Aorta (tissue), 5 donors: ENCODE measurements around the gene DDX10. TPM values are rescaled to one million over a fixed set of nuclear protein-coding genes. Genes with fewer than 3 reads are reported as not detected.

ENCODE experiments used
- ATAC-seq: fragments of 200-7000 bp; cut with Tn5 transposase; one replicate; pipeline ENCODE4 v1.9.1; 2022; ENCODE audit warnings: moderate library complexity; ENCODE audit not compliant: low FRiP score
- DNase-seq, 2 donors: peaks; one replicate each; pipeline ENCODE4 v3.0.0-alpha.2; 2020
- H3K27ac ChIP-seq, 2 donors: one replicate each; pipeline ENCODE4 v1.5.1; 2013; ENCODE audit warnings: low read length in 2 of 2, mild to moderate bottlenecking in 2 of 2, moderate library complexity in 2 of 2, control low read depth in 1 of 2, inconsistent platforms in 1 of 2, low read depth in 1 of 2
- H3K27me3 ChIP-seq, 2 donors: one replicate each; pipeline ENCODE4 v1.6.1; 2013; ENCODE audit warnings: control low read depth in 1 of 2, low read length in 1 of 2, mild to moderate bottlenecking in 1 of 2, moderate library complexity in 1 of 2; ENCODE audit not compliant: insufficient read depth in 2 of 2, control insufficient read depth in 1 of 2
- H3K36me3 ChIP-seq, 2 donors: one replicate each; pipeline ENCODE4 v1.6.1; 2013; ENCODE audit warnings: control low read depth in 1 of 2, low read length in 1 of 2, mild to moderate bottlenecking in 1 of 2; ENCODE audit not compliant: insufficient read depth in 2 of 2, control insufficient read depth in 1 of 2
- H3K4me1 ChIP-seq, 2 donors: one replicate each; pipeline ENCODE4 v1.6.1; 2013; ENCODE audit warnings: low read length in 2 of 2, control low read depth in 1 of 2, mild to moderate bottlenecking in 1 of 2, moderate library complexity in 1 of 2; ENCODE audit not compliant: insufficient read depth in 2 of 2, control insufficient read depth in 1 of 2
- H3K4me3 ChIP-seq, 2 donors: one replicate each; pipeline ENCODE4 v1.5.1; 2013; ENCODE audit warnings: low read length in 2 of 2, control low read depth in 1 of 2, mild to moderate bottlenecking in 1 of 2
- H3K9me3 ChIP-seq: one replicate; pipeline ENCODE4 v1.6.1; 2013; ENCODE audit warnings: mild to moderate bottlenecking, low read length; ENCODE audit not compliant: control insufficient read depth
- WGBS, 2 donors: extraction: QIAGEN DNeasy Blood & Tissue Kit; methylation state at CpG; one replicate each; pipeline ENCODE4 v1.1.7; 2013; 5-methylcytosine and 5-hydroxymethylcytosine counted together
- intact Hi-C, 2 donors: fragments of 100-400 bp; cut with DNase I; formaldehyde crosslinking; loops; one replicate each; pipeline versions ENCODE4 v1.14.2 to v1.15.0; 2022
- polyA plus RNA-seq, 2 donors: library from polyadenylated mRNA; stranded (reverse); fragments of 200-250 nt; gene quantifications; one replicate each; pipeline ENCODE4 v1.2.3, GENCODE V29; 2013
- total RNA-seq, 2 donors: library from RNA; stranded (reverse); fragmentation: NEBNext Ultra II Directional; extraction: Animal tissue kit (Norgen Biotek cat#: 25700); gene quantifications; one replicate each; pipeline ENCODE4 v1.2.1, GENCODE V29; 2021
- donor health status: healthy with polysubstance abuse.
- donor health status: Bipolar disorder and iron deficiency.
- donor health status: DM: no; HTN: no; CAD: no.
- donor health status: DM: no; HTN: no; CAD: no.
- donor health status: DM: yes; HTN: yes; CAD: no.

The DDX10 gene
- total and polyA plus RNA-seq, 4 donors: 9.3 to 24.2 (median 15.3) TPM

DNA sequence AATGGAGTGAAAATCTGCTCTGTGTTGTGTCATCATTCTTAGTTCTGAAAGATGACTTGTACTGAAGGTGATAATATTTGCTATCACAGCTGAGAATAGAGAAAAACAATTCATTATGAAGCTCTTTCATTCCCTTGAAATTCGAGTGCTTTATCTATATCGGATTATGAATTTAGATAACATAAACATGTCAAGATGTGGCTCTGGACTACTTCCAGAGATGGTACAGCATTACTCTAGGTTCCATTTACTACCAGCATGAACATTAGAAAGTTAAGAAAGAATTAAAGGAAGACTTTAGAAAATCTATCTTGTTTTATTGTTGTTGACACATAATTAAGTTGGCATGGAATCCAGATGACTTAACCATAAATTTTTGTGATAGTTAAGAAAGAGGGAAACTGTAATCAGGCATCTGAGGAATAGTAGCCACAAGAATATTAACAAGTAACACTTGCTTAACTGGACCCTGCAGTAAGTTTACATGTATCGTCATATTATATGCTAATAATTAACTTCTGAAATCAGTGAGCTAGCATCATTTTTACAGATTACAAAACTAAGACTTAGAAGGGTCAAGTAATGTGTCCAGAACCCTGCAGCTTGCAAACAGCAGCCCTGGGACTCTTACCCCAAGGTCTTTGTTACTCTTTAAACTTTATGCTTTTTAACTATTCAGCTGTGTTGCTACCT, 182.6 kb downstream of the DDX10 start:
- 73 to 75% methylated on average over 3 of the region's 3 CpGs for WGBS, 2 donors
- Histone ChIP-seq H3K36me3 (no peaks in the 10 kb centered on the region), H3K9me3 (no peaks in the 10 kb centered on the region), H3K27me3 (no peaks in the 10 kb centered on the region), H3K4me1 (no peaks in the 10 kb centered on the region), H3K27ac (no peak overlapping the region), H3K4me3 (no peak overlapping the region)
- no peak for DNase-seq
- ATAC-seq: no peak
- intact Hi-C loops: no loop called here

GRCh38 chr11:108851781-108852180, 186.9 kb downstream of the DDX10 start:
- Histone ChIP-seq H3K4me3 (no peak overlapping the region), H3K9me3 (no peaks in the 10 kb centered on the region), H3K4me1 (peaks cover 0 to 9% of the 10 kb centered on the region in 2 donors), H3K27me3 (no peaks in the 10 kb centered on the region), H3K27ac (no peak overlapping the region), H3K36me3 (no peaks in the 10 kb centered on the region)
- intact Hi-C loops: no loop called here
- no peak for DNase-seq
- ATAC-seq: no peak

DNA sequence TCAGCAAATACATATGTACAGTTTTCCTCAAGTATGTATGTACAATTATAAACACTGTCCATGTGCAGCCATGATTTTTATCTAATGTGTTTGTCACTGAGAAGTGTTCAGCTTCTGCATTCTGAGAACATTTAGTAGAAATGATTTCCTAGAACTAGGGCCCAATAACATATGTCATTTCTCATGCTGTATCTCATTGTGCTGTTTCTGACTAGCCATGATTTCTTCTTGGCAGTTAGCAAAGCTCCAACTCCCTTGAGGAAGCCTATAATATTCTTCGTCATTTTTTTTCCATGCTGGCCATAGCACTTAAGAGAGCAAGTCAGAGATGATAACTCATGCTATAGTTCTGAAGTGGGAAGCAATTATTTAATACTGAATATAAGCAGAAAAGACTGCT, 187.8 kb downstream of the DDX10 start:
- WGBS, 2 donors: 0 to 17% methylated on average over 1 of the region's 1 CpG
- Histone ChIP-seq H3K36me3 (no peaks in the 10 kb centered on the region), H3K4me3 (no peak overlapping the region), H3K27ac (no peak overlapping the region), H3K4me1 (peaks cover 0 to 9% of the 10 kb centered on the region in 2 donors), H3K27me3 (no peaks in the 10 kb centered on the region), H3K9me3 (no peaks in the 10 kb centered on the region)
- no peak for DNase-seq
- intact Hi-C loops: no loop called here
- no peak for ATAC-seq

GRCh38 chr11:108853151-108853550, 188.3 kb downstream of the DDX10 start:
- intact Hi-C loops: no loop called here
- no peak for ATAC-seq
- no peak for DNase-seq
- Histone ChIP-seq H3K27ac (no peak overlapping the region), H3K4me3 (no peak overlapping the region), H3K27me3 (no peaks in the 10 kb centered on the region), H3K9me3 (no peaks in the 10 kb centered on the region), H3K36me3 (no peaks in the 10 kb centered on the region), H3K4me1 (peaks cover 0 to 9% of the 10 kb centered on the region in 2 donors)
- WGBS, 2 donors: 66 to 73% methylated on average over 4 of the region's 4 CpGs

- Histone ChIP-seq H3K36me3 (no peaks in the 10 kb centered on the region), H3K27ac (peak overlapping the region; percentile 11 to 76), H3K27me3 (no peaks in the 10 kb centered on the region), H3K9me3 (no peaks in the 10 kb centered on the region), H3K4me3 (peak overlapping the region in 1 of 2 donors; percentile 26), H3K4me1 (peaks cover 0 to 9% of the 10 kb centered on the region in 2 donors)
- intact Hi-C loops: no loop called here
- 4 to 5% methylated on average over 1 of the region's 1 CpG for WGBS, 2 donors
- ATAC-seq (peak; percentile 42), DNase-seq (no peak)
These were observed 189.0 kb downstream of the DDX10 start for GRCh38 chr11:108853864-108854263.

DNA sequence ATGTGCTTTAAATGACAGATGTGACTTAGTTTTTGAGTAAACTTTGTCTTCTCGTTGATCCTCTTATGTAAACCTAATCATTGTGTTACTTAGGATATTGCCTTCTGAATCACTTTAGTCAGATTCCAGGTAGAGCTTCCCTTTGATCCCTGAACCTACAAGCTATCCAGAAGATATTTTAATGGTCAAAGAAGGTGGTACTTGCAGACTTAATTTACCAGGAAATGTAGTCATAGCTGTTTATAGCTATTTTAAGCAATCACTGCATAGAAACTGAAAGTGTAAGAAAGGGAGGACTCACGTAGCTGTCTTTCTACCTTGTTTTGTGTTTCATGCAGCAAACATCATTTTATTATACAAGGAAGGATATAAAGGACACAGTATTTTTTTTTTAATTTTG, 189.5 kb downstream of the DDX10 start:
- no peaks in the 10 kb centered on the region for H3K27me3 ChIP-seq
- peaks cover 0 to 9% of the 10 kb centered on the region in 2 donors for H3K4me1 ChIP-seq
- no peak overlapping the region for H3K27ac ChIP-seq
- no peaks in the 10 kb centered on the region for H3K36me3 ChIP-seq
- H3K9me3 ChIP-seq: no peaks in the 10 kb centered on the region
- intact Hi-C loops: no loop called here
- H3K4me3 ChIP-seq: peak overlapping the region; percentile 26 to 59
- peak; percentile 47 for ATAC-seq
- DNase-seq: no peak
- 4 to 5% methylated on average over 2 of the region's 2 CpGs for WGBS, 2 donors

DNA sequence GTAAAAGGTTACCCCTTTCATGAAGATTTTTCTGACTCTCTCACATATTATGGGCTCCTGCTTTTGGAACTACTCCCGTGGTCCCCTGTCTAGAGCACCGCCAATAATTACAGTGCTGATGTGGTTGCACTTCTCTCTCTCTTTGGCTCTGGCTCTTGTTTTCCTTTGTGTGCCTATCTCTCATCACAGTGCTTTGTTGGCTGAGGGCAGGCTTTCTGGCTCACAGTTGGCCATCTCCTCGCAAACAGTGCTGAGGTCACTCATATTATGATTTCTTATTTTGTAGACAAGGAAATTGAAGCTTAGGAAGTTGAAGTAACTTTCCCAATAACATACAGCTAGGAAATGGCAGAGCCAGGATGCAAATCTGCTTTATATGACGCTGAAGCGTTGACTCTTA, 192.5 kb downstream of the DDX10 start:
- WGBS, 2 donors: 19 to 29% methylated on average over 5 of the region's 5 CpGs
- ATAC-seq: peak; percentile 56
- DNase-seq: peak in 1 of 2 donors; percentile 47
- H3K9me3 ChIP-seq: no peaks in the 10 kb centered on the region
- no peak overlapping the region for H3K4me3 ChIP-seq
- intact Hi-C loops: no loop called here
- peaks cover 0 to 9% of the 10 kb centered on the region in 2 donors for H3K4me1 ChIP-seq
- no peaks in the 10 kb centered on the region for H3K27me3 ChIP-seq
- H3K36me3 ChIP-seq: no peaks in the 10 kb centered on the region
- H3K27ac ChIP-seq: peak overlapping the region in 1 of 2 donors; percentile 8

DNA sequence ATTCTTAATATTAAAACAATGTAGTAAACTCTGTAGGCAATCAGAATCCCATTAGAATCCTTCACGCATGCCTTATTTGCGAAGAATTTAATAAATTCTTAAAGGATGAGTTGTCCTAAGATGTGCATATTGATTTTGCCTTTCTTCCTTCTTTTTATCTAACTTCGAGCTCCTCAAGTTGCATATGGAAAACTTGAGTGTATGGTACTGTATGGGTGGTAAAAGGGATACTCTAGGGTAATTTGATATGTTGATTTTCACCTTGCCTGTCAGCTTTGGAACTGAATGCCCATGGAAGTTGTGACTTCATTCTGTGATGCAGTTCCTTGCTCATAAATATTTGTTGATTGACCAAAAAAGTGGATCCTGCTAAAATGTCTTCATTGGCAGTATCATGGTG, 193.8 kb downstream of the DDX10 start:
- Histone ChIP-seq H3K27ac (no peak overlapping the region), H3K27me3 (no peaks in the 10 kb centered on the region), H3K36me3 (no peaks in the 10 kb centered on the region), H3K4me3 (no peak overlapping the region), H3K4me1 (peaks cover 0 to 6% of the 10 kb centered on the region in 2 donors), H3K9me3 (no peaks in the 10 kb centered on the region)
- ATAC-seq (no peak), DNase-seq (no peak)
- 96 to 98% methylated on average over 3 of the region's 3 CpGs for whole genome bisulfite sequencing, 2 donors
- intact Hi-C loops: no loop called here

DNA sequence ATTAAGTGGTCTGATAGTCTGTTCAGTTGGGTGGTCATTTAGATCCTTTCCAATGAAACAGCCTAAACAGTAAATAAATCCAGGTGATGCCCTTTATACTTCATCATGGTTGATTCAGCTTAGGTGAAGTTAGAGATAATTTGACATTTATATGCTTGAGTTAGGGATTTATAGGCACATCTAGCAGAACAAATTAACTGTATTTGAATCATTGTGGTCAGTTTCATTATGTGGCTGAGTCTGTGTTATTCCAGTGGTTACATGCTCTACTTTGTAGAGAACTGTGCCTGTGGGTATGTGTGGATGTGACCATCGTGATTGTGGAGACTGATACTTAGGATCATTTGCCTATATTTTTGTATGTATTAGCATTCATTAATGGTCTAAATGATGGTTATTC, 194.6 kb downstream of the DDX10 start:
- no peaks in the 10 kb centered on the region for H3K36me3 ChIP-seq
- H3K4me1 ChIP-seq: no peaks in the 10 kb centered on the region
- no peaks in the 10 kb centered on the region for H3K27me3 ChIP-seq
- no peaks in the 10 kb centered on the region for H3K9me3 ChIP-seq
- no peak for ATAC-seq
- intact Hi-C loops: no loop called here
- no peak for DNase-seq
- H3K4me3 ChIP-seq: no peak overlapping the region
- no peak overlapping the region for H3K27ac ChIP-seq
- WGBS, 2 donors: 94 to 97% methylated on average over 1 of the region's 1 CpG
